A549 (cell line): ENCODE data around the gene GRK5.

Source experiments
- CBX2 ChIP-seq: fragments of 200-600 bp; sonication (generic); IDR thresholded peaks from 2 replicates; pipeline ENCODE4 v1.6.1; 2016; ENCODE audit warnings: low read depth, mild to moderate bottlenecking, borderline replicate concordance
- CTCF ChIP-seq: fragments of >200 bp; sonication (Bioruptor Twin); formaldehyde crosslinking; IDR thresholded peaks from 3 replicates; pipeline ENCODE4 v1.5.1; 2016
- PHF8 ChIP-seq: fragments of 200-600 bp; sonication (generic); IDR thresholded peaks from 2 replicates; pipeline ENCODE4 v1.6.1; 2016; ENCODE audit warnings: low read depth, mild to moderate bottlenecking, antibody characterized with exemption, moderate library complexity, borderline replicate concordance
- POLR2A ChIP-seq: IDR thresholded peaks from 2 replicates; pipeline ENCODE4 v1.6.1; 2012; ENCODE audit warnings: mild to moderate bottlenecking, low read length
- TF ChIP-seq, protein P1 (sequence below): fragments of 200-600 bp; sonication (generic); IDR thresholded peaks from 2 replicates; pipeline ENCODE4 v1.6.1; 2016; ENCODE audit warnings: antibody characterized with exemption, mild to moderate bottlenecking, moderate library complexity

- TF ChIP-seq, protein P1, sequence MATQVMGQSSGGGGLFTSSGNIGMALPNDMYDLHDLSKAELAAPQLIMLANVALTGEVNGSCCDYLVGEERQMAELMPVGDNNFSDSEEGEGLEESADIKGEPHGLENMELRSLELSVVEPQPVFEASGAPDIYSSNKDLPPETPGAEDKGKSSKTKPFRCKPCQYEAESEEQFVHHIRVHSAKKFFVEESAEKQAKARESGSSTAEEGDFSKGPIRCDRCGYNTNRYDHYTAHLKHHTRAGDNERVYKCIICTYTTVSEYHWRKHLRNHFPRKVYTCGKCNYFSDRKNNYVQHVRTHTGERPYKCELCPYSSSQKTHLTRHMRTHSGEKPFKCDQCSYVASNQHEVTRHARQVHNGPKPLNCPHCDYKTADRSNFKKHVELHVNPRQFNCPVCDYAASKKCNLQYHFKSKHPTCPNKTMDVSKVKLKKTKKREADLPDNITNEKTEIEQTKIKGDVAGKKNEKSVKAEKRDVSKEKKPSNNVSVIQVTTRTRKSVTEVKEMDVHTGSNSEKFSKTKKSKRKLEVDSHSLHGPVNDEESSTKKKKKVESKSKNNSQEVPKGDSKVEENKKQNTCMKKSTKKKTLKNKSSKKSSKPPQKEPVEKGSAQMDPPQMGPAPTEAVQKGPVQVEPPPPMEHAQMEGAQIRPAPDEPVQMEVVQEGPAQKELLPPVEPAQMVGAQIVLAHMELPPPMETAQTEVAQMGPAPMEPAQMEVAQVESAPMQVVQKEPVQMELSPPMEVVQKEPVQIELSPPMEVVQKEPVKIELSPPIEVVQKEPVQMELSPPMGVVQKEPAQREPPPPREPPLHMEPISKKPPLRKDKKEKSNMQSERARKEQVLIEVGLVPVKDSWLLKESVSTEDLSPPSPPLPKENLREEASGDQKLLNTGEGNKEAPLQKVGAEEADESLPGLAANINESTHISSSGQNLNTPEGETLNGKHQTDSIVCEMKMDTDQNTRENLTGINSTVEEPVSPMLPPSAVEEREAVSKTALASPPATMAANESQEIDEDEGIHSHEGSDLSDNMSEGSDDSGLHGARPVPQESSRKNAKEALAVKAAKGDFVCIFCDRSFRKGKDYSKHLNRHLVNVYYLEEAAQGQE: no peak
- TF ChIP-seq CBX2 (no peak), CTCF (no peak), POLR2A (no peak), PHF8 (no peak)
These were observed 273.3 kb downstream of the GRK5 start for GRCh38 chr10:119480667-119481066.
